ENCODE results near the gene PIK3R4. TPM values are rescaled to one million over a fixed set of nuclear protein-coding genes. Genes with fewer than 3 reads are reported as not detected.

PIK3R4 gene
- total RNA-seq, 2 experiments from 2014 or later, result 25.8 to 28.6 TPM

DNA sequence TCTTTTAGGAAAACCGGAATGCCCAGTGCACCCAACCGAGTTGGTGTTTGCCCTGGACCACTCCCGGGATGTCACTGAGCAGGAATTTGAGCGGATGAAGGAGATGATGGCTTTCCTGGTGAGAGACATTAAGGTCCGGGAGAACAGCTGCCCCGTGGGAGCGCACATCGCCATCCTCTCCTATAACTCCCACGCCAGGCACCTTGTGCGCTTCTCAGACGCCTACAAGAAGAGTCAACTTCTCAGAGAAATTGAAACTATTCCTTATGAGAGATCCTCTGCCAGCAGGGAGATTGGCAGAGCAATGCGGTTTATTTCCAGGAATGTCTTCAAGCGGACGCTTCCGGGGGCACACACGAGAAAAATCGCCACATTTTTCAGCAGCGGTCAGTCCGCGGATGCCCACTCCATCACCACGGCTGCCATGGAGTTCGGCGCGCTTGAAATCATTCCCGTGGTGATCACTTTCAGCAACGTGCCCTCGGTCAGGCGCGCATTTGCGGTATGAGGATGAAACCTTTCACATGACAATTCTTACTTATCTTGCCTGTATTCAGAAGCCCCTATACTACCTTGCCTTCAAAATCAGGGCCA is 97.5 kb downstream of the PIK3R4 start:
- Mint-ChIP-seq H3K4me1 (ENCODE audit: low read depth) (no peaks in the 10 kb centered on the region), H3K4me3 (no peak overlapping the region), H3K27ac (no peak overlapping the region), H3K27me3 (ENCODE audit: low read depth) (no peaks in the 10 kb centered on the region), H3K9me3 (no peaks in the 10 kb centered on the region), H3K36me3 (ENCODE audit: low read depth) (no peaks in the 10 kb centered on the region)
- intact Hi-C loops (cut with micrococcal nuclease), result no loop called here
- CTCF ChIA-PET, result no interaction called here
- DNase-seq, result no peak

DNA sequence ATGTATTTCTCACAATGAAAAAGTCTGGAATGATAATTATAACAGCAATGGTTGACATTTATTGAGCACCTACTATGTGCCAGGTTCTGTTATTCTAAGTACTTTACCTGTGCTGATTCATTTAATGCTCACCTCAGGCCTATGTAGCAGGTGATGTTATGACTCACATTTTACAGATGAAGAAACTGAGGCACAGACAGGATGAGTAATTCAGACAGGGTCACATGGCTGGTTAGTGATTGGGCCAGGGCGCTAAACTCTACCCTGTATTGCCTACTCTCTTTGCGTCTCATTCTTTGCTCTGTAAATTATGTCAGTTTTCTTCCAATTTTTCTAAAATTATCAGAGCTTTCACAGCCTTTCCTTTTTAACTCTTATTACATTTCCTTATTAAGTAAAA is 98.3 kb downstream of the PIK3R4 start:
- DNase-seq, result no peak

GRCh38 chr3:130645261-130645660 is 101.4 kb downstream of the PIK3R4 start:
- CTCF ChIA-PET, result no interaction called here
- Mint-ChIP-seq H3K9me3 (no peaks in the 10 kb centered on the region), H3K4me3 (no peak overlapping the region), H3K4me1 (ENCODE audit: low read depth) (no peaks in the 10 kb centered on the region), H3K27me3 (ENCODE audit: low read depth) (peaks cover 2% of the 10 kb centered on the region), H3K27ac (no peak overlapping the region), H3K36me3 (ENCODE audit: low read depth) (no peaks in the 10 kb centered on the region)
- no peak for DNase-seq
- intact Hi-C loops (cut with micrococcal nuclease), result no loop called here

More for the DNA sequence above, 98.3 kb downstream of the PIK3R4 start:
- H3K27me3 Mint-ChIP-seq (ENCODE audit: low read depth), result no peaks in the 10 kb centered on the region
- H3K36me3 Mint-ChIP-seq (ENCODE audit: low read depth), result no peaks in the 10 kb centered on the region
- no peak overlapping the region for H3K4me3 Mint-ChIP-seq
- intact Hi-C loops (cut with micrococcal nuclease), result no loop called here
- H3K4me1 Mint-ChIP-seq (ENCODE audit: low read depth), result no peaks in the 10 kb centered on the region
- no peak overlapping the region for H3K27ac Mint-ChIP-seq
- CTCF ChIA-PET, result no interaction called here
- H3K9me3 Mint-ChIP-seq, result no peaks in the 10 kb centered on the region

DNA sequence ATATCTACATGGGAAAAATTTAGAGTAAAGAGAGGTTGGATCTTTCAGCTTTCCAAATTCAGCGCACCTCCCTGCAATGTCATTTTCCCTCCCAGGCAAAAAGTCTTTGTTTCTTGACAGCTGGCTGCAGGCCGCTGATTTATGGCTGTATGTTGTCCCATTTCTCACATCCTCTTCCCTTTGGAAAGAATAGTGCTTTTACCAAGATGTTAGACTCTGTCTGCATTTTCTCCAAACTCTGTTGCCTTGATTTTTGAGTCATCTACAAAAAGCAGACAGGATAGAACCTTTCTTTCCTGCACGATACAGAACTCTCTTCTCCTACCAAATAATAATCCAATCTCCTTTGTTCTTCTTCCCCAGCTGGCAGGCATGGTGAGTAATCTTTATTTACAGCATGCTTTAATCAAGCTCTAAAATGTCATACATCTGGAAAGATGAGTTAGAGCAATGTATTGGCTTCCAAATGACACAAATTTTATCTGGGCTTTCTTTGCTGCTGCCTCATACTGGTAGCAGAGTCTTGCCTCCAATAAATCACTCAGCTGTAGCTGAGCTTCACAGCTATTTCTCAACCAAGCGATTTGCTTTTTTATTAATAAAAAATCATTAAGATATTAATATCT is 101.9 kb downstream of the PIK3R4 start:
- no peaks in the 10 kb centered on the region for H3K4me1 Mint-ChIP-seq (ENCODE audit: low read depth)
- no peak overlapping the region for H3K4me3 Mint-ChIP-seq
- no peak overlapping the region for H3K27ac Mint-ChIP-seq
- H3K36me3 Mint-ChIP-seq (ENCODE audit: low read depth), result no peaks in the 10 kb centered on the region
- H3K9me3 Mint-ChIP-seq, result no peaks in the 10 kb centered on the region
- intact Hi-C loops (cut with micrococcal nuclease), result no loop called here
- H3K27me3 Mint-ChIP-seq (ENCODE audit: low read depth), result peaks cover 2% of the 10 kb centered on the region
- CTCF ChIA-PET, result no interaction called here
- no peak for DNase-seq

DNA sequence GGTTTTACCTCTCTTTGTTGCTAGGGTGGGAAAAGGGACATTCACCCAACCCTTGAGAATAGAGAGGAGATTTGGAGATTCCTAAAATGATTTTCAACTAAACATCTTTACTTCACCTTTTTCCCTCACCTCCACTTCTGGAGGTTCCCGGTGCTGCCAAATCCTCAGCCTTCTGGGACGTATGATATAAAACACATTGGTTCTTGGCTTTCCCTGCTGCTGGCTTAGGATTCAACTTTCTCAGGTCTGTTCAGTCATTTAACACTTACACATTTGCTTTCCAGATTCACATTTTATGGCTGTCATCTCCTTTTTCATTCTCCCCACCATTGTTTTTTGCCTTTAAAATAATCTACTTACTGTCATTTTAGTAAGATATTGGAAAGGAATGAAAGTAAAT is 106.6 kb downstream of the PIK3R4 start:
- CTCF ChIA-PET, result interaction anchor here (0.6 kb wide), 1 partner anchor 30 kb away, joined by 6 read pairs; no protein-coding TSS in a partner anchor
- H3K27ac Mint-ChIP-seq, result no peak overlapping the region

GRCh38 chr3:130636480-130637234 is 110.0 kb downstream of the PIK3R4 start:
- intact Hi-C loops (cut with micrococcal nuclease), result no loop called here
- Mint-ChIP-seq H3K9me3 (no peaks in the 10 kb centered on the region), H3K4me3 (no peak overlapping the region), H3K27ac (no peak overlapping the region), H3K36me3 (ENCODE audit: low read depth) (no peaks in the 10 kb centered on the region), H3K27me3 (ENCODE audit: low read depth) (no peaks in the 10 kb centered on the region), H3K4me1 (ENCODE audit: low read depth) (no peaks in the 10 kb centered on the region)
- CTCF ChIA-PET, result no interaction called here
- DNase-seq, result no peak

More for the DNA sequence above, 106.6 kb downstream of the PIK3R4 start:
- Mint-ChIP-seq H3K4me1 (ENCODE audit: low read depth) (no peaks in the 10 kb centered on the region), H3K4me3 (no peak overlapping the region), H3K36me3 (ENCODE audit: low read depth) (no peaks in the 10 kb centered on the region), H3K9me3 (no peaks in the 10 kb centered on the region), H3K27me3 (ENCODE audit: low read depth) (peaks cover 2% of the 10 kb centered on the region)
- intact Hi-C loops (cut with micrococcal nuclease), result no loop called here
- DNase-seq, result no peak

GRCh38 chr3:130635978-130636377 is 110.7 kb downstream of the PIK3R4 start:
- H3K36me3 Mint-ChIP-seq (ENCODE audit: low read depth), result no peaks in the 10 kb centered on the region
- no peaks in the 10 kb centered on the region for H3K4me1 Mint-ChIP-seq (ENCODE audit: low read depth)
- DNase-seq, result no peak
- H3K4me3 Mint-ChIP-seq, result no peak overlapping the region
- H3K27me3 Mint-ChIP-seq (ENCODE audit: low read depth), result no peaks in the 10 kb centered on the region
- intact Hi-C loops (cut with micrococcal nuclease), result no loop called here
- CTCF ChIA-PET, result interaction anchor here (0.9 kb wide), 1 partner anchor 9 kb away, joined by 3 read pairs; no protein-coding TSS in a partner anchor
- no peaks in the 10 kb centered on the region for H3K9me3 Mint-ChIP-seq
- H3K27ac Mint-ChIP-seq, result no peak overlapping the region

DNA sequence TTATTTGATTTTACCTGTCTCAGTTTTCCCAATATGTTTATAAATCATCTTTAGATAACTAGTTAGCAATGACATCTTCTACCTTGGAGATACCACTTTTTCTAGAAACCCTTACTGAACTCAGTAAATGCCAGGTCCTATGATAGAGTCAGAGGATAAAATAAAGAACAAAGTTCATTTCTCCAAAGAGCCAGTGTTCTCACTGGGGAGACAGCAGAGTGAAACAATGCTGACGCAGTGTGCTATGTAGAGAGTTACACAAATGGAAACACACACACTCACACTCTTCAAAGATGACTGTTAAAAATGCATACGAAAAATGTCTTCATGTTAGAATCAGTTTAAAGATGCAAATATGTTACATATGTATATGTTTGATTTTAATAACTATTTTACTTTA is 111.3 kb downstream of the PIK3R4 start:
- CTCF ChIA-PET, result interaction anchor here (0.9 kb wide), 1 partner anchor 8 kb away, joined by 3 read pairs; no protein-coding TSS in a partner anchor
- no peaks in the 10 kb centered on the region for H3K9me3 Mint-ChIP-seq
- no peak for DNase-seq
- no peaks in the 10 kb centered on the region for H3K4me1 Mint-ChIP-seq (ENCODE audit: low read depth)
- H3K4me3 Mint-ChIP-seq, result no peak overlapping the region
- no peaks in the 10 kb centered on the region for H3K27me3 Mint-ChIP-seq (ENCODE audit: low read depth)
- no peaks in the 10 kb centered on the region for H3K36me3 Mint-ChIP-seq (ENCODE audit: low read depth)
- no peak overlapping the region for H3K27ac Mint-ChIP-seq
- intact Hi-C loops (cut with micrococcal nuclease), result no loop called here

Other genes with a start within 250 kb of the PIK3R4 start
- not detected for gene COL6A6, start 229.7 kb downstream of the PIK3R4 start, total RNA-seq
- 10 to 100 TPM; 41.2 to 44.9 TPM for gene ATP2C1, start 147.3 kb upstream of the PIK3R4 start, total RNA-seq

All from activated naive CD4-positive, alpha-beta T cell treated with anti-CD3 and anti-CD28 coated beads for 36 hours (primary cell).